ENCODE data around the gene ASRGL1. TPM values are rescaled to one million over a fixed set of nuclear protein-coding genes. Genes with fewer than 3 reads are reported as not detected.

ASRGL1 gene
- total RNA-seq, 1 donor from 2014 or later, result 55.7 TPM

GRCh38 chr11:62435846-62436660 is 98.8 kb downstream of the ASRGL1 start:
- peaks cover 4% of the 10 kb centered on the region for H3K27me3 Mint-ChIP-seq (ENCODE audit: unreplicated experiment)
- no peak for DNase-seq
- peaks cover 2% of the 10 kb centered on the region for H3K9me3 Mint-ChIP-seq (ENCODE audit: unreplicated experiment)

GRCh38 chr11:62437616-62438015 is 100.4 kb downstream of the ASRGL1 start:
- Mint-ChIP-seq H3K9me3 (ENCODE audit: unreplicated experiment) (no peaks in the 10 kb centered on the region), H3K4me1 (ENCODE audit: low read depth, unreplicated experiment) (peaks cover 7% of the 10 kb centered on the region), H3K27me3 (ENCODE audit: unreplicated experiment) (peaks cover 6% of the 10 kb centered on the region), H3K4me3 (ENCODE audit: unreplicated experiment) (no peak overlapping the region), H3K36me3 (ENCODE audit: unreplicated experiment) (no peaks in the 10 kb centered on the region), H3K27ac (ENCODE audit: unreplicated experiment) (no peak overlapping the region)
- no peak for TF ChIP-seq CTCF (IDR thresholded peaks at IDR 0.05; ENCODE audit: partially characterized antibody, unreplicated experiment)
- no peak for DNase-seq

More at GRCh38 chr11:62435846-62436660, 98.8 kb downstream of the ASRGL1 start:
- Mint-ChIP-seq H3K36me3 (ENCODE audit: unreplicated experiment) (no peaks in the 10 kb centered on the region), H3K4me1 (ENCODE audit: low read depth, unreplicated experiment) (peaks cover 7% of the 10 kb centered on the region), H3K4me3 (ENCODE audit: unreplicated experiment) (no peak overlapping the region), H3K27ac (ENCODE audit: unreplicated experiment) (no peak overlapping the region)
- no peak for TF ChIP-seq CTCF (IDR thresholded peaks at IDR 0.05; ENCODE audit: partially characterized antibody, unreplicated experiment)

- DNase-seq, result no peak
- H3K4me1 Mint-ChIP-seq (ENCODE audit: low read depth, unreplicated experiment), result peaks cover 6% of the 10 kb centered on the region
- no peak for TF ChIP-seq CTCF (IDR thresholded peaks at IDR 0.05; ENCODE audit: partially characterized antibody, unreplicated experiment)
- no peaks in the 10 kb centered on the region for H3K9me3 Mint-ChIP-seq (ENCODE audit: unreplicated experiment)
- H3K27me3 Mint-ChIP-seq (ENCODE audit: unreplicated experiment), result peaks cover 6% of the 10 kb centered on the region
- H3K36me3 Mint-ChIP-seq (ENCODE audit: unreplicated experiment), result no peaks in the 10 kb centered on the region
- H3K4me3 Mint-ChIP-seq (ENCODE audit: unreplicated experiment), result no peak overlapping the region
- no peak overlapping the region for H3K27ac Mint-ChIP-seq (ENCODE audit: unreplicated experiment)
Measured at GRCh38 chr11:62438641-62439040, 101.4 kb downstream of the ASRGL1 start.

- Mint-ChIP-seq H3K4me3 (ENCODE audit: unreplicated experiment) (no peak overlapping the region), H3K27me3 (ENCODE audit: unreplicated experiment) (peaks cover 3% of the 10 kb centered on the region), H3K36me3 (ENCODE audit: unreplicated experiment) (no peaks in the 10 kb centered on the region)
Measured at GRCh38 chr11:62439785-62440602, 102.7 kb downstream of the ASRGL1 start.

More at GRCh38 chr11:62439785-62440602, 102.7 kb downstream of the ASRGL1 start:
- Mint-ChIP-seq H3K27ac (ENCODE audit: unreplicated experiment) (no peak overlapping the region), H3K4me1 (ENCODE audit: low read depth, unreplicated experiment) (peaks cover 5% of the 10 kb centered on the region), H3K9me3 (ENCODE audit: unreplicated experiment) (no peaks in the 10 kb centered on the region)
- no peak for DNase-seq
- no peak for TF ChIP-seq CTCF (IDR thresholded peaks at IDR 0.05; ENCODE audit: partially characterized antibody, unreplicated experiment)

Other genes starting within 250 kb of the ASRGL1 start
- gene INCENP, start 213.4 kb upstream of the ASRGL1 start, total RNA-seq (ENCODE audit: unreplicated experiment), result 48.0 TPM
- gene SCGB1D1, start 147.2 kb upstream of the ASRGL1 start, total RNA-seq (ENCODE audit: unreplicated experiment), result not detected
- gene SCGB2A1, start 128.8 kb upstream of the ASRGL1 start, total RNA-seq (ENCODE audit: unreplicated experiment), result not detected
- gene SCGB1D2, start 95.2 kb upstream of the ASRGL1 start, total RNA-seq (ENCODE audit: unreplicated experiment), result not detected
- gene SCGB2A2, start 67.3 kb upstream of the ASRGL1 start, total RNA-seq (ENCODE audit: unreplicated experiment), result not detected
- not detected for gene SCGB1D4, start 38.4 kb upstream of the ASRGL1 start, total RNA-seq (ENCODE audit: unreplicated experiment)
- gene SCGB1A1, start 81.6 kb downstream of the ASRGL1 start, total RNA-seq (ENCODE audit: unreplicated experiment), result not detected
- gene AHNAK, start 209.4 kb downstream of the ASRGL1 start, total RNA-seq (ENCODE audit: unreplicated experiment), result 4.5 TPM
- gene EEF1G, start 236.4 kb downstream of the ASRGL1 start, total RNA-seq (ENCODE audit: unreplicated experiment), result 928 TPM